NCI-H2107 (cell line): Measurements from ENCODE around the gene CALR.
"Not testable (repeated sequence)": the region's sequence is repeated elsewhere in the genome, so short reads cannot be mapped to it uniquely, and the experiment has no call there.

Source experiments
- DNase-seq: peaks from one replicate; lab custom pipeline; 2025; lab: John Stamatoyannopoulos, UW

The CALR gene

GRCh38 chr19:12952488-12953137, 14.2 kb downstream of the CALR start:
- no peak for DNase-seq

DNA sequence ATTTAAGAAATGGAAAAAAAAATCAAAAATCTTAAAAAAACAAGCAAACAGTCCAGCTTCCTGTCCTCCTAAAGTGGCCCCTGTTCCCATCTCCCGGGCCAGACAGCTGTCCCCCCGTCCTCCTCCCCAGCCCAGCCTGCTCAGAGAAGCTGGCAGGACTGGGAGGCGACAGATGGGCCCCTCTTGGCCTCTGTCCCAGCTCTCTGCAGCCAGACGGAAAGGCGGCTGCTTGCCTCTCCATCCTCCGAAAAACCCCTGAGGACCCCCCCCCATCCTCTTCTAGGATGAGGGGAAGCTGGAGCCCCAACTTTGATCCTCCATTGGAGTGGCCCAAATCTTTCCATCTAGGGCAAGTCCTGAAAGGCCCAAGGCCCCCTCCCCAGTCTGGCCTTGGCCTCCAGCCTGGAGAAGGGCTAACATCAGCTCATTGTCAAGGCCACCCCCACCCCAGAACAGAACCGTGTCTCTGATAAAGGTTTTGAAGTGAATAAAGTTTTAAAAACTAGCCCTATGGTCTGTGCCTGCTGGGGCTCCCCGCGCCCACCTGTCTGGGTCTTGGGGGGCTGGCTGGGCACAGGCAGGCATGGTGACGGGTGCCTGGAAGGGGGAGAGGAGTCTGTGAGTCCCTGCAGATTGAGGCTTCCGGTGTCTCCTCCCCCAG, 14.9 kb downstream of the CALR start:
- no peak for DNase-seq

DNA sequence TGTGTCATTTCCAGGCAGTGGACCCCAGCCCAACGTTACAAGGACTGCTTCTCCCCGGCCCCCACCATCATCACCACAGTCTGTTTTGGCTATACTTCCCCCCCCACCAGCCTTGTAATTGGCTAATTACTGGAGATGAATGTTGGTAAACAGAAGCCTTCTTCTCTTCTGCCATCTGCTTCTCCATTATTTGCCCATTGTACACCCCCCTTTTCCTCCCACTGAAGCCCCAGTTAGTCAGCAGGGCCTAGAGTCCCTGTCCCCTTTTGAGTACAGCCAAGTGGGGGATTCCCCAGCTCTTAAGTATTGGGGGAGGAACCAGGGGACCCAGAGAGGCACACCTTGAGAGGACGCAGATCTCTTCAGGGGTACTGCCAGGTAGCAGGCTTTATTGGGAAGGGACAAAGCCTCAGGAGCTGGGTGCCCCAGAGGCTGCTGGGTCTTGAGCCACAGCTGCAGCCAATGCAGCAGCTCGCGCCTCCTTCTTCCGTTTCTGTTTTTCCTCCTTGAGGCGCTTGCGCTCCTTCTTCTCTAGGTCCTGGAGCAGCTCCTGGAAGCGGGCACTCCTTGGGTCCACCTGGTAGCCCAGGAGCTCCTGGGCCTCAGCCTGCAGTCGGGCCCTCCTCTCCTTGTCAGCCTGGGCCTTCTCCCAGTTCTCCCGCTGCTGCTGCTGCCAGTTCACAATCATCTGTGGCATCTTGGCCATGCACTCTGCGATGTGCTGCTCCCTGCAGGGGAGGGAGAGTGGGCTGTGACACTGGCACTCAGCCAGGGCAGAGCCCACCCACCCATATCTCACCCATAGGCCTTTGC, 15.6 kb downstream of the CALR start:
- DNase-seq = no peak

DNA sequence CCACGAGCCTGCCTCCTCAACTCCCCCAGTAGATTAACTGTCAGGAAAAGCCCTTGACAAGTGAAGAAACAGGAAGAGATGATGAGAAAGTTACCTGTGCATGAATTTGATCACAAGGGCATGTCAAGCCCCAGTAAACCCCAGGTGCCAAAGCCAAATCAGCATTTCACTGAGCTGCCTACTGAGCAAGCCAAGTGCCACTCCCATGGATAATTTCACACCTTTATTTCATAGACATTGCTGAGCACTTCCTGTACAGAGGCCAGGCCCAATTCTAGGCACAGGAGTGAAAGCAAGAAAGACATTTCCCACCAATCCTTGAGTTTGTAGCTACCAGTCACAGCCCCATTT, 16.2 kb downstream of the CALR start:
- DNase-seq = no peak

DNA sequence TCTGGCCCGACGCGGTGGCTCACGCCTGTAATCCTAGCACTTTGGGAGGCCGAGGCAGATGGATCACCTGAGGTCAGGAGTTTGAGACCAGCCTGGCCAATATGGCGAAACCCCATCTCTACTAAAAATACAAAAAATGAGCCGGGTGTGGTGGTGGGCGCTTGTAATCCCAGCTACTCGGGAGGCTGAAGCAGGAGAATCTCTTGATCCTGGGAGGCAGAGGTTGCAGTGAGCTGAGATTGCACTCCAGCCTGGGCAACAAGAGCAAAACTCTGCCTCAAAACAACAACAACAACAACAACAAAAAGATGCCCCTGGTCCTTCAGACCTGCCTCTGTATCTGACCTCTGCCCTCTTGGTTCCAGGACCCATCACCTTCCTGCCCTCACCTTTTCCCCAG, 17.2 kb downstream of the CALR start:
- DNase-seq = not testable (repeated sequence)

- DNase-seq = no peak
These were observed 17.6 kb downstream of the CALR start for GRCh38 chr19:12955996-12956395.

DNA sequence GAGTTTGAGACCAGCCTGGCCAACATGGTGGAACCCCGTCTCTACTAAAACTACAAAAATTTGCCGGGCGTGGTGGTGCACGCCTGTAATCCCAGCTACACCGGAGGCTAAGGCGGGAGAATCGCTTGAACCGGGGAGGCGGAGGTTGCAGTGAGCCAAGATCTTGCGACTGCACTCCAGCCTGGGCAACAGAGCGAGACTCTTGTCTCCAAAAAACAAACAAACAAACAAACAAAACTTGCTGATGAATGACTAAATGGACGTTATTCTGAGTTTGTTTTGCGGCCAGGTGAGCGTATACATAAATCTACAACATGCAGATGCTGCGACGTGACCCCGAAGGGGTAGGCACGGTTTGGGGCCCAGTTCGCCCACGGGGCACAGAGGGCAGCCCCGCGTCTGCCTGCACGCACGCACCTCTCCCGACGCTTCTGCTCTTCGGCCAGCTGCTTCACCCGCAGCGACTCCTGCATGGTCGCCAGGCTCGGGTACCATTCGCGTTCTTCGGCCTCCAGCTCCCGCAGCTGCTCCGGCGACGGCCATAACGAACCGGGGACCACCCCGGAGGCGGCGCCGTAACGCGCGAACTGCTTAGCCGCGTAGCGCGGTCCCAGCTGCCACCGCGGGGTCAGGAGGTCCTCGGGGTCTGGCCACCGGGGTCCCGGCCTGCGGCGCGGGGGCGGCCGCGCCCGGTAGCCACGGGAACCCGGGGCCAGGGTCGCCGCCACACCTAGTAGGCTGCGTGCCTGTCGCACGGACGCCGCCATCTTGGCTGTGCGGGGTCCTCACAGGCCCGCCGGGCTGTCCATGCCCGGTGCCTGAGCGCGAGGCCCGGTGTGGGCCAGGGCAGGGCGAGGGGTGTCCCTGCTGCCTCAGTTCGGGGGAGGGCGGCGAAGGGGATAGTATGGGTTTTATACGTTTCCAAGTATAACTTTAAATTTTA, 18.3 kb downstream of the CALR start, which contains the start of gene GADD45GIP1:
GADD45GIP1 (minus strand) TSS at position 778 of the 943 bp plus-strand sequence; CDS start at position 767, 11 bp downstream.
- DNase-seq = no peak

GRCh38 chr19:12957389-12957952, 19.1 kb downstream of the CALR start:
- not testable (repeated sequence) for DNase-seq

DNA sequence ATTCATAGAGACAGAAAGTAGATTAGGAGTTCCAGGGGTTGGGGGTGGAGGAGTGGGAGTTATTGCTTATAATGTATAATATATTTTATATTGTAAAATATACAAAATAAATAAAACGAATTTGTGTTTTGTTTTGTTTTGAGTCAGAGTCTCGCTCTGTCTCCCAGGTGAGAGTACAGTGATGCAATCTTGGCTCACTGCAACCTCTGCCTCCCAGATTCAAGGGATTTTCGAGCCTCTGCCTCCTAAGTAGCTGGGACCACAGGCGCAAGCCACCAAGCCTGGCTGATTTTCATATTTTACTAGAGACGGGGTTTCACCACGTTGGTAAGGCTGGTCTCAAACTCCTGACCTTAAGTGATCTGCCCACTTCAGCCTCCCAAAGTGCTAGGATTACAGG, 21.1 kb downstream of the CALR start:
- DNase-seq = no peak

DNA sequence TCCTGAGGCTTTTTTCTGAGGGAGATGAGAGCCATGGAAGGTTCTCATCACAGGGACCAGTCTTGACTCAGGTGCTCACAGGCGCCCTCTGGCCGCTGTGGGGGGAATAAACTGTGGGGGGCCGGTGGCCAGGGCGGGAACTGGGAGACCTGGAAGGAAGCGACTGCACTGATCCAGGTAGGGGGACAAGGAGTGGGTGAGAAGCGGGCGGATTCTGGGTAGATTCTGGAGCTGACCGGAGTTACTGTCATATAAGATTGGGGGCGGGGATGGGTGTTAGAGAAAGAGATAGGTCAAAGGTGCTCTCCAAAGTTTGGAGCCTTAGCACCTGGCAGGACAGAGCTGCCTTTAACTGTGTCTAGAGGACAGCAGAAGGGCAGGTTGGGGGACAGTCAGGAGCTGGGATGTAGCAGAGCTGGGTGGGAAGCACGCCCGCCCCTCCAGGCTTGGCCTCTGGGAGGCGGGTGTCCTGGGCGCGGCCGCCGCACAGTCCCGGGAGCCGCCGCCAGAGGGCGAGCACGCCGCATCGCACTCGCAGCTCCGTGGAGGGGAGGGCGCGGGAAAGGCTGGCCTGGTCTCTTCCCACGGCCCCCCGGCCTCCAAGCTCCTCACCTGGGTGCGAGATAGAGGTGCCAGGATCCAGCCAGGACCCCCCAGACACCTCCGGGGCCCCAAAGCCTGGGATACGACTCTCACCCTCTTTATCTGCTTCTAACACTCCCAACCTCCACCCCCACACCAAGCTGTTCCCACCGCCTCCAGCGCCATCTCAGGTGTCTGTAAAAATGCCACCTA, 26.8 kb downstream of the CALR start:
- peak; percentile 74 for DNase-seq

GRCh38 chr19:12965812-12966135, 27.4 kb downstream of the CALR start:
- no peak for DNase-seq

- no peak for DNase-seq
These were observed 29.5 kb downstream of the CALR start for GRCh38 chr19:12967907-12968306.

- no peak for DNase-seq
These were observed 31.0 kb downstream of the CALR start, which contains the start of gene DAND5 for GRCh38 chr19:12969292-12969988. TSS of gene DAND5 (plus strand) at chr19:12969576. CDS start at chr19:12969661, 85 bp downstream.

- no peak for DNase-seq
These were observed 31.8 kb downstream of the CALR start for GRCh38 chr19:12970070-12970820.

DNA sequence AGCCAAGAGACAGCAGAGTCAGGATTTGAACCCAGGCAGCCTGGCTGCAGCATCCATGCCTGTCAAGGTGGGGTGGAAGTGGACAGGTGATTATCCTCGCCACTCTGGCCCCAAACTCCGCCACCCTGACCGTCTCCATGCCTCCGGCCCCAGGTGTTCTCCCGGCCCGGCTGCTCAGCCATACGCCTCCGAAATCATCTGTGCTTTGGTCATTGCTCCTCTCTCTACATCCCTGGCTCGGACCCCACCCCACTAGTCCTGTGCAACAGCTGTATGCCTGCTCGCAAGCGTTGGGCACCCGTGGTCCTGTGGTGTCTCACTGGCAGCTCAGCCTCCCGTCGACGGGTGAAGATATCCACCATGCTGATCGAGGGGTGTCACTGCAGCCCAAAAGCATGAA, 34.8 kb downstream of the CALR start:
- no peak for DNase-seq

DNA sequence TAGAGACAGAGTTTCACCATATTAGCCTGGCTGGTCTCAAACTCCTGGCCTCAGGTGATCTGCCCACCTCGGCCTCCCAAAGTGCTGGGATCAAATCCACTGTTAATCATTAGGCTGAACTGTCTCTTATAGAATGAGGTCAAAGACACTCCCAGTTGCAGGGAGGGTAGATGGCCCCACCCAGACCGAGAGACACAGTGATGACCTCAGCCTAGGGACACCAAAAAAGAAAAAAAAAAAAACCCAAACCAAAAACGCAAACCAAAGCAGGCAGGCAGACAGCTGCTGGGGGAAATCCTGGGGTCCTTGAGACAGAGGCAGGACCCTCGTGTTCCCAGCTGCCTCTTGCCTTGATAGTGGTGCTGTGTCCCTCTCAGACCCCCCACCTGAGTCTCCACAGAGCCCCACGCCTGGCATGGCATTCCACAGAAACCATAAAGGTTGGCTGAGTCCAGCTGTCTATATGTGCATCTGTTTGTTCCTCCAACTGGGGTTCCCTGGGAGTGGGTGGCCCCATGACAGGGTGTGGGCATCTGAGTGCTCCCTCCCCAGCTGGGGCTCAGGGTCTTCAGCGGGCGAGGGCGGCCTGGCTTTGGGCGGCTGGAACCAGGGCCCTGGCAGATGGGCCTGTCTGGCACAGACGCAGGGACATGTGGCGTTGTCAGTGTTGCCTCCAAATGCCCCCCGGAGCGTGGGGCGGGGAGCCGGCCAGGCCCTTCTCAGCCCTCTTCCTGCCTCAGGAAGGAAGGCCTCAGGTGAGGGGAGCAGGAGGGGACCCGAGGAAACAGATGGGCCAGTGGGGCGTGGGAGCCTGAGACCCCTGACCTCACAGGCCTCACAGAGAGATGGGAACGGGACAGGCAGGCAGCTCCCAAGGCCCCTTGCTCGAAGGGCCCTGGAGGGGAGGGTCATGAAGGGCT, 36.2 kb downstream of the CALR start:
- DNase-seq = no peak

DNA sequence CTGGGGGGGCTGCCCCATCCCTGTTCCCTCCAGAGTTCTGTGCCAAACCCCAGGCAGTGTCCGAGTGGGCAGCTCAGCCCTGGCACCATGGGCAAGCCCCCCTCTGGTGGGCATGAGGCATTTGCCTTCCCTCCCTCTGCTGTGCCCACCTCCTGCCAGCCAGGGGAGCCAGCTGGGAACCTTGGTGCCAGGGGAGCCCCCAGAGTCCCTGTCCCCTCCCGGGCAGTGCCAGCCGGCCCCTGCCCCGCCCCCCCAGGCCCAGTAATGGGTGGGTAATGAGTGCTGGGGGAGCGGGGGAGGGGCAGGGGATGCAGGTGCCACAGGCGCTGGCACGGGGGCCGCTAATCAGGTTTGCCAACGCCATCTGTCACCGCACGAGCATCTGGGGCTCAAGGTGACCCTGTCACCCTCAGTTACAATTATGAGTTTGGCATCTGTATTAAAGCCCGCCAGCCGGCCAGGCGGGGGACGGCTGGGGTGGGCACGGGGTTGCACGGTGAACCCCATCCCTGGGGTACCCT, 36.9 kb downstream of the CALR start:
- DNase-seq = no peak

DNA sequence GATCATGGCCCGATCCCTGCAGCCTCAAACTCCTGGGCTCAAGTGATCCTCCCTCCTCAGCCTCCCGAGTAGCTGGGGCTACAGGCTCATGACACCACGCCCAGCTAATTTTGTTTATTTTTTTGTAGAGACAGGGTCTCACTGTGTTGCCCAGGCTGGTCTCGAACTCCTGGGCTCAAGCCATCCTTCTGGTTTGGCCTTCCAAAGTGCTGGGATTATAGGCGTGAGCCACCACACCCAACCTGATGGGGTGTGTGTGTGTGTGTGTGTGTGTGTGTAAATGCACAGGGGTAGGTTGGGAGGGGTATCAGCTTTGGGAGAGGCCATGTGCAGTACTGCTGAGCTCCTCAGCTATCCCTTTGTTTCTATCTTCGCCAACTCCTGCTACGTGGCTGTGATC, 37.7 kb downstream of the CALR start:
- not testable (repeated sequence) for DNase-seq
